HG03520 (cell line): ENCODE data around the gene TMEM156.
"Not testable (repeated sequence)": the region's sequence is repeated elsewhere in the genome, so short reads cannot be mapped to it uniquely, and the experiment has no call there.

Experiments used
- ATAC-seq: cut with Tn5 transposase; IDR thresholded peaks from one replicate; pipeline ENCODE4 v1.9.1; 2021; ENCODE audit warnings: mild to moderate bottlenecking, moderate library complexity; ENCODE audit not compliant: unreplicated experiment

Gene TMEM156

DNA sequence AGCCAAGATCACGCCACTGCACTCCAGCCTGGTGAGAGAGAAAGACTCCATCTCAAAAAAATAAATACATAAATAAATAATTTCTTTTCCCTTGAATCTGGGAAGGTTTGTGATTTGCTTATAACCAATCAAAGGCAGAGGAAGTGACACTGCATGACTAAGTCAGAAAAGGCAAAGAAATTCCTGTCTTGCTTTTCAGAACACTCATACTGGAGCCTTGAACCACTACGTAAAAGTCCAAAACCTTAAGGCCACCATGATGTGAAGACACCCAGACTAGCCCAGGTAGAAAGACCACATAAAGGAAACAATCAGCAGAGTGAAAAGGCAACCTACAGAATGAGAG is 36.6 kb downstream of the TMEM156 start:
- ATAC-seq: no peak

DNA sequence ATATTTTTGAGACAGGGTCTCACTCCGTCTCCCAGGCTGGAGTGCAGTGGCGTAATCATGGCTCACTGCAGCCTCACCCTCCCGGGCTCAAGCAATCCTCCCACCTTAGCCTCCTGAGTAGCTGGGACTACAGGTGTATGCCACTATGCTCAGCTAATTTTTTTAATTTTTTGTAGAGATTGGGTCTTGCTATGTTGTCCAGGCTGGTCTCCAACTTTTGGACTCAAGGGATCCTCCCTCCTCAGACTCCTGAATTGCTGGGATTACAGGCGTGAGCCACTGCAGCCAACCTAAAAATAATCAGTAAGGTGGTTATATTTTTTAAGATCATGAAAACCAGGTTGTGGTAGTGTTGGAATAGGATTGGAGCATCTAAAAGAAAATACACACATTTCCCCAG is 38.1 kb downstream of the TMEM156 start:
- no peak for ATAC-seq

GRCh38 chr4:38993683-38994082 is 38.5 kb downstream of the TMEM156 start:
- ATAC-seq: no peak

DNA sequence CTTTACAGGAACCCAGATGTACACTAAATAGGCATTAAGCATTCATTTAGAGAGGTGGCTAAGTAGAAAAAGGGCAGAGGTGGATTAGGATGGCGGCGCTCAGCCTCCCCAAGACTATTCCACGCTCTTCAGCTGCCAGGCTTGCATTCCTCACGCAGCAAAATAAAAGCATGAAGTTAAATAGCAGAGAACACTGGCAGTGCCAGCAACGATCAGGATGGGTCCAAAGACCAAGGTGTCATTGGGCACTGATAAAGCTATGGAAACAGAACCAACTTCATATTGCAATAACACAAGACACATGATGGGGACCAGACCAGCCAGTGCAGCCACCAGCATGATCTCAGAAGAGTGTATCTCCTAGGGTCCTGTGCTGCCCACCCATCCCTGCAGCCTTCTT is 42.0 kb downstream of the TMEM156 start:
- ATAC-seq: no peak

GRCh38 chr4:38989487-38989886 is 42.7 kb downstream of the TMEM156 start:
- no peak for ATAC-seq

GRCh38 chr4:38988353-38988752 is 43.9 kb downstream of the TMEM156 start:
- ATAC-seq: not testable (repeated sequence)

- ATAC-seq: no peak
Observed at GRCh38 chr4:38987491-38987890, 44.7 kb downstream of the TMEM156 start.

DNA sequence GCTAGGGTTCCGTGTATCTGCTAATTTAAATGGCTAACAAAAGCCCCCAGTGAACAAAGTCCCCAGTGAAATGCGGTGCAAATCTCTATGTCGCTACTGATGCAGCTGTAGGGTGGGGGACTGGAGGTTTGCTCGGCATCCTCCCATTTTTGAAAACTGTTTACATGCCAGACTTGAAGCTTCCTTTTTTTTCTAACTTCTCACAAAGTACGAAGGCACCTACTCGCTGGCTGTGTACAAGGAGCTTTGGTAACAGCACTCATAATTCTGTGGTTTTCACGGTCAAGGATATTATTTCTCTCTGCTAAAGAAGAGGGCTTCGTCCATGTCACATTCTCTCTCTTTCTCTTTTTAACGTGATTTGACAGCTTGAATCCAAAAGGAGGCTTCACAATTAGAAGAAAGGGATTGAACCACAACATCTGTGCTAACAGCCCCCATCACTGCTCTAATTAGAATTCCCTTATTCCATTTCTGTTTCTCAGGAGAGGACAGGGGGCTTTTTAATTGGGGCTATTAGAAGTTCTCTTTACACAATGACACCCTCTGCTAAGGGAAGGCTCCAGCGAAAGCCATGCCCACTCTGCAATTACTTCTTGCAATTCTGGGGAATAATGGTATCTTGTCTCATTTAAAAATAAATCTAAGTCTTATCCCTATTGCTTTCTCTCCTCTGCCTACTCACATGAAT is 46.7 kb downstream of the TMEM156 start:
- ATAC-seq: no peak

- ATAC-seq: no peak
Observed at GRCh38 chr4:38983787-38984598, 48.2 kb downstream of the TMEM156 start.

DNA sequence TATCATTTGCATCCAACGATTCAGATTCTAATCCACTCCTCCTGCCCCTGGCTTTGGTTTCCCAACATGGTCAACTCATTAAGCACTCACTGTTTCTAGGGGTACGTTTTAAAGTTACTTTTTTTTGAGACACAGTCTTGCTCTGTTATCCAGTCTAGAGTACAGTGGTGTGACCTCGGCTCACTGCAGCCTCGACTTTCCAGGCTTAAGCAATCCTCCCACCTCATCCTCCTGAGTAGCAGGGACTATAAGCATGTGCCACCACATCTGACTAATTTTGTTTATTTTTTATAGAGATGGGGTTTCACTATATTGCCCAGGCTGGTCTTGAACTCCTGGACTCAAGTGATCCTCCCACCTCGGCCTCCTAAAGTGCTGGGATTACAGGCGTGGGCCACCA is 48.9 kb downstream of the TMEM156 start:
- no peak for ATAC-seq

DNA sequence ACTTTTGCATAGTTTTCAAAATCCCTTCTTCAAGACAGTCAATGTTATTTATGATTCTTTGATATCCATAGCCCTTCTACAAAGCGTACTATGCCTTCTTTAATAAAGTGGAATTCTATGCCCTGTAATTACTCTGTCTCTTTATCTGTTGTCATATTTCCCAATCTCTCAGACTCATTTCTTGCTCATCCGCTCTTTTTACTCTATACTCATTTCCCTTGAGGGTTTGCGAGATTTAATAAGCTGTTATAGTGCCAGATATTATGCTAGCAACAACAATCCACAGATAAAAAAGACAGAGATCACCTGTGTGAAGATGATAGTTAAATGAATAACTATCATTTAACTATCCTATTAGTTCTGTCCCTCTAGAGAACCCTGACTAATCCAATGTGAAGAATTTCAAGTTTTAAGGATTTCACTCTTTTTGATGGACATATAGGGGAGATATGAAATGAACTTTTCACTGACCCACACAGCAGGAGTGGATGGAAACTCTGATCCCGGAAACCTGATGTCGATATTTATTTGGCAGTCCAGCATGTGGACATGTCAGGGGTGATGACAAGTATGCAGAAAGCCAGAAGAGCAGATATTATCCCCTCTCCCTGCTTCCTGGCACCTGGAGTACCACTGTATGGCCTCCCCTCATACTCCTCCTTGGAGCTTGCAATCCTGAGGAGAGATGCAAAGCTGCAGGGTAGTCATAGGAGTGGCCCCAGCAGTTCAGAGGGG is 49.7 kb downstream of the TMEM156 start:
- no peak for ATAC-seq

DNA sequence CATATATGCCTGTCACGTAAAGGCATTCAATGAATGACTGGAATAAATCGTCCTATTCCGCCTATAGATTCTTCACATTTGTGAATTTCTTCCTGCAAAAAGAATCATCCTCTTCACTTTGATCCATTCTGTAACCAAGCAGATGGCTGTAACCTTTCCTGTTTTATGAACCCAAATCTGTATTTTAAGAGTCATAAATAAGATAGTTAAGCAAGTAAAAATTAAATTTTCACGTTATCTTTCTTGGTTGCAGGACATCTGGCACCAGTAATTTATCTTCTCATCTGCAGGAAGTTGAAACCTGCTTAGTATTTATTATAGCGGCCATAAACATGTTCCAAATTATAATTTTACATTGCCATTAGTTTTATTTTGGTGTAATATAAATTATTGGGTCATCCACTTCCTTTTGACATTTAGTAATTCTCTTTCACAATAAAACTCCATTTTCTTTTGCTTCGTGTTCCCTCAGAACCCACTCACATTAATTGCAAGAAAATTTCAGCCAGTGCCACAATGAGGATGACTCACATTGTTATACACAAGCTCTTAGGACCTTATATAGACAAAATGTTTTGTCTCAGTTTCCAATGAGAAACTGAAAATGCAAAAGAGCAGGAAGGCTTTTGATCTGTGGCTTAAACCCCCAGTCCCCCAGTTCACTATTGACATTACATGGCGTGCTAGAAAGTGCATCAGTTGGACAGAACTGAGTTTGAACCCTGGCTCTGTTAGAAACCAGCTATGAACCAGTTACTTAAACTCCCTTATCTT is 51.1 kb downstream of the TMEM156 start:
- ATAC-seq: no peak

GRCh38 chr4:38979511-38980230 is 52.5 kb downstream of the TMEM156 start:
- no peak for ATAC-seq

DNA sequence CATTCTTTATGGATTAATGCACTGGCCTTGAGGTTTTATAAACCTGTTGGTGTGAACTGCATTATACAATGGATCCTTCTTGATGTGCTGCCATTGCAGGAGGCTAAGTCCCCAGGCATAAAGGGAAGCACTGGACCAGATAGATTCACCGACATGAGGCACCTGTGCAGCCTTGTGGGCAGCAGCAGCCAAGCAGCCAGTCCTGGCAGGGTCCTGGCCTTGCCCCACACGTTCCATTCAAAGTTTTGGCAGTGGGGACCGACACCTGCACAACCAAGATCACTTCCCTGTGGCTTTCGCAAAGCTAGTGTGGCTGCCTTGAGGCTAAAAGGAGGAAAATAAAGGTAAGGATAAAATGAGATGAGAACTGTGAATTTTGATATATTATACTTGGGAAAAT is 53.1 kb downstream of the TMEM156 start:
- ATAC-seq: no peak

DNA sequence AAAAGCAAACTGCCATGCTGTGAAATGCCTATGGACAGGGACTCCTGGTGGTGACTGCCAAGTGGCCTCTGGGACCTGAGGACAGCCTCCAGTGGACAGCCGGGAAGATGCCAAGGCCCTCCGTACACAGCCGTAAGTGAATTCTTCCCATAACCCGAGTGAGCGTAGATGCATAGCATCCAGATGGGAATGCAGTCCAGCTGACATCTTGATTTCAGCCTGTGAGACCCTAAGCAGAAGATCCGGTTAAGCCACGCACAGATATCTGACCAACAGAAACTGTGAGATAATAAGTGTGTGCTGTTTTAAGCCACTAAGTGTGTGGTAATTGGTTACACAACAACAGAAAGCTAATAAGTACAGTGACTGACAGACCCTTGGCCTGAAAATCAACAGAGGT is 55.9 kb downstream of the TMEM156 start:
- ATAC-seq: no peak

GRCh38 chr4:38968668-38969067 is 63.5 kb downstream of the TMEM156 start:
- ATAC-seq: no peak

- no peak for ATAC-seq
Observed at GRCh38 chr4:38967260-38968095, 64.7 kb downstream of the TMEM156 start.

GRCh38 chr4:38965866-38966265 is 66.3 kb downstream of the TMEM156 start:
- no peak for ATAC-seq

- ATAC-seq: no peak
Observed at GRCh38 chr4:38964942-38965775, 67.0 kb downstream of the TMEM156 start.
